Mononuclear cell (primary cell): ENCODE results near the gene ABAT. TPM values are rescaled to one million over a fixed set of nuclear protein-coding genes. Genes with fewer than 3 reads are reported as not detected.

ENCODE experiments used
- H3K27me3 ChIP-seq: 2 replicates; pipeline ENCODE4 v1.6.0; 2011; ENCODE audit warnings: low read length, control low read depth; ENCODE audit not compliant: insufficient read depth
- H3K4me1 ChIP-seq: 2 replicates; pipeline ENCODE4 v1.5.1; 2011; ENCODE audit warnings: mild to moderate bottlenecking, low read length, control low read depth; ENCODE audit not compliant: insufficient read depth
- H3K4me3 ChIP-seq: 2 replicates; pipeline ENCODE4 v1.5.1; 2011; ENCODE audit warnings: mild to moderate bottlenecking, low read length, moderate library complexity
- H3K9me3 ChIP-seq: 2 replicates; pipeline ENCODE4 v1.5.1; 2011; ENCODE audit warnings: low read depth, mild to moderate bottlenecking, control low read depth, low read length
- total RNA-seq: library from RNA; depleted of rRNA; stranded (reverse); fragments of >200 nt; gene quantifications from one replicate; pipeline ENCODE4 v1.2.3, GENCODE V29; 2012

Gene ABAT
- total RNA-seq, 1 donor: 2.5 TPM

DNA sequence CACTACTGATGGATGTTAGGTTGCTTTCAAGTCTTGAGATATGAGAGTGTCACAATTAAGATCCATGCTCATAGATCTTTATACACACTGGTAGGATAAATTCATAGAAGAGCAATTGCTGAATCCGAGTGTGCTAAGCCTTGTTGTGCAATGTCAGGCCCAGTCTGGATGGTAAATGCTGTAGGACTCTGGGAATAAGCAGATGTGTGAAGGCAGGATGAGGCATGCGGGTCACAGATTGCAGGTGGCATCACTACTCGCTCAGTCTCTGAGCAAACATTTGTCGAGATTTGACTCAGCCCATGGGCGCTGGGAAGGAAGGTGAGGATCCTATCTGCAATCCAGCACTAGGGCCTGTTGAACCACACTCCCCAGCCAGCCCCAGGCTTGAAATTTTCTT lies 82.3 kb downstream of the ABAT start:
- Histone ChIP-seq H3K4me3 (no peak overlapping the region), H3K27me3 (no peaks in the 10 kb centered on the region), H3K9me3 (no peaks in the 10 kb centered on the region), H3K4me1 (no peaks in the 10 kb centered on the region)

GRCh38 chr16:8758022-8758421 lies 83.6 kb downstream of the ABAT start:
- Histone ChIP-seq H3K27me3 (no peaks in the 10 kb centered on the region), H3K4me1 (no peaks in the 10 kb centered on the region)

GRCh38 chr16:8760021-8760420 lies 85.6 kb downstream of the ABAT start:
- Histone ChIP-seq H3K9me3 (no peaks in the 10 kb centered on the region), H3K4me1 (no peaks in the 10 kb centered on the region), H3K4me3 (no peak overlapping the region), H3K27me3 (no peaks in the 10 kb centered on the region)

More at GRCh38 chr16:8758022-8758421, 83.6 kb downstream of the ABAT start:
- Histone ChIP-seq H3K9me3 (no peaks in the 10 kb centered on the region), H3K4me3 (no peak overlapping the region)

DNA sequence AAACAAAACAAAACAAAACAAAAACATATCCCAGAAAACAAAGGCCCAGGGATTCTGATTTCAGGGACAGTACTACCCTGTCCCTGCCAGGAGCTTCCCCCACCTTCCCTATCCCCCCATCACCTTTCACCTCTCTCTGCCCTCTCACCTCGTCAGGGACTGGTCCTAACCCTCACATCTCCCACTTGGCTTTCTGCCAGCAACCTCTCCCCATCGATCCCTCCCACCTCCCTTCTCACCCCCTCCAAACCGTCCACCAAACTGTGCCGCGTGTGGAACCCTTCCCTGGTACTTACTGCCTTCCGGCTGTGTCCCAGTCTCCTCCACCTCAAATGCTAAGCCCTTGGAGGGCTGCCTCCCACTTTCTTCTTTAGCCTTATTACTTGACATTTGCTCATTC lies 86.7 kb downstream of the ABAT start:
- Histone ChIP-seq H3K4me1 (no peaks in the 10 kb centered on the region), H3K4me3 (no peak overlapping the region), H3K27me3 (no peaks in the 10 kb centered on the region), H3K9me3 (no peaks in the 10 kb centered on the region)

DNA sequence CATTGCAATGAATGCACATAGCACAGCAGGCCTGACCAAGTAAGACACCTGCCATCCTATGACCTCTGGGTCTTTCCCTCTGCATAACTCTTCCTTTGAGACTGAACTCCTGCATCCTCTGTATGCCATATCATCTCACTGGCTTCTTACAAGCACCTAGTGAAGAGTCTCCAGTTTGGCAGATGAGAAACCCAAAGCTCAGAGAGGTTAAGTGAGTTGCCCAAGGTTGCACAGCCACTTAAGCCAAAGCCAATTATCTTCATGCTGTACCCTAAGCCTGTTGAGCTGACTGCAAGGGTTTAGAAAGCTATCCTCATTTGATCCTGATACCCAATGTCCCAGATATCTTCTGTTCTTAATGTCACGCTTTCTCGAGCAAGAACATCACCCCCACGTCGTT lies 87.8 kb downstream of the ABAT start:
- Histone ChIP-seq H3K4me1 (no peaks in the 10 kb centered on the region), H3K27me3 (no peaks in the 10 kb centered on the region), H3K9me3 (no peaks in the 10 kb centered on the region), H3K4me3 (no peak overlapping the region)

DNA sequence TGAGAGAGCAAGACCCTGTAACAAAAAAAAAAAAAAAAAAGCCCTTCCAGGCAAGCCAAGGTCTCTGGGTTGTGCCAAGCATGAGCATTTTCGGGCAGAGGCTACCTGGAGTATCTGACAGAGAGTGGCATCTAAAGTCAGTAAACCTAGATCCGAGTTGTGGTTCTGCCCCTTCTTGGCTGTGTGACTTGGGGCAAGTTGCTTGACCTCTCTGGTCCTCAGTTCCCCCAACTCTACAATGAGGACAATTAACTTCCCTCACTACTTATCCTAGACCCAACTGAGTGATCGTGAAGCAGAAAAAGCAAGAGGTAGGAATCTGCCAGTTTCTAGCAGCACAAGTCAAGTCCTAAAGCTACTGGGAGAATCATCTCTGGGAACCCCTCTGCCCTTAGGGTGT lies 88.7 kb downstream of the ABAT start:
- Histone ChIP-seq H3K27me3 (no peaks in the 10 kb centered on the region), H3K9me3 (no peaks in the 10 kb centered on the region), H3K4me1 (no peaks in the 10 kb centered on the region), H3K4me3 (no peak overlapping the region)

DNA sequence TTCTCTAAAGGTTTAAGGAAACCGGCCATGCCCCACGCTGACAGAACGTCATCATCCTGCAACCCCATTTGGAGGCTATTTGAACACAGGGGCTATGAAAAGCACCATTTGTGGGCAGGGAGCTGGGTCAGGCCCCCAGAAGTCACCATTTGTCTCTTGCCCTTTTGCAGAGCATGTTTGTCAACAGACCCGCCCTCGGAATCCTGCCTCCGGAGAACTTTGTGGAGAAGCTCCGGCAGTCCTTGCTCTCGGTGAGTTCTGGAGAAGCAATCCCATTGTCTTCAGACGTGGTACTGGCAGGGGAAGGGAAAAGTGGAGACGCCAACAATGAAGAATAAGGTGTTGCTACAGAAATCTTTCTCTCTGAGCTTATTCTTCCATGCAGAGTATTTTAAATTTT lies 89.5 kb downstream of the ABAT start:
- H3K9me3 ChIP-seq: no peaks in the 10 kb centered on the region
- no peaks in the 10 kb centered on the region for H3K4me1 ChIP-seq
- H3K27me3 ChIP-seq: no peaks in the 10 kb centered on the region
- H3K4me3 ChIP-seq: no peak overlapping the region

DNA sequence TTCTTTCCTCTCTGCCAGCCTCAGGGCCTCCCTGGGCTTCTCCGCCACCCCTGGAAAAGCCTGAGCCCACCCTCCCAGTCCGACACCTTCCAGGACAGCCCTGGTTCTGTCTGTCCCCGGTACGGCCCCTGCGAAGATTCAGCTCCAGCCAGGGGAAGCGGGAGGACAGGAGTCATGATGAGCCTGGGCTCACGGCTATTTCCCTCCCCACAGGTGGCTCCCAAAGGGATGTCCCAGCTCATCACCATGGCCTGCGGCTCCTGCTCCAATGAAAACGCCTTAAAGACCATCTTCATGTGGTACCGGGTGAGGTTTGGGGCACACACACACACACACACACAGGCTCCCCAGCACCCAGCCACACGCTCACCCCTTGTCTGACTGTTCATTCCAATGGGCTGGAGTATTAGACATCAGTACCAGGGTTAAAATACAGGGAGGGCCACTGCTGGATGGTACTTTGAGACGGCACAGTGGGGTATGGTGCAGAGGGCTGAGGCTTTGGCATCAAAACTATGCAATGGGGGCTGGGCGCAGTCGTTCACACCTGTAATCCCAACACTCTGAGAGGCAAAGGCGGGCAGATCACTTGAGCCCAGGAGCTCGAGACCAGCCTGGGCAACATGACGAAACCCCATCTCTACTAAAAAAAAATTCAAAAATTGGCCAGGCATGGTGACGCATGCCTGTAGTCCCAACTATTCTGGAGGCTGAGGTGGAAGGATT lies 90.3 kb downstream of the ABAT start:
- no peaks in the 10 kb centered on the region for H3K4me1 ChIP-seq

DNA sequence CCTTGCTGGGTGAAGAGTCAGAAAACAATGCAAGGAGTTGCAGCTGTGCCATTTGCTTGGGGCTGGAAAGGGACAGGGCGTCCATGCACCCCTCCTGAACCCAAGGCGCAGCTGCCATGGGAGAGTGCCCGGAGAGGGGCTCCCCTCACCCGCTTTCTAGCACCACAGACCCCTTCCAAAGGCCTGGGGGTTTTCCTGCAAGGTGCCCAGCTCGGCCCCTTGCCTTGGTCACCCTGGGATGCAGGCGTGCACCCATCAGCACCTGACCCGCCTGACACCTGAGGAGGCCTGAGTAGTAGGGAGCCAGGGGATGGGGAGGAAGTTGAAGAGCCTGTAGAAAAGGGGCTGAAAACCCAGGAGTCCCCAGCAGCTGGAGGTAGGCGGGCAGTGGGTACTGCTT lies 92.8 kb downstream of the ABAT start:
- Histone ChIP-seq H3K9me3 (no peaks in the 10 kb centered on the region), H3K27me3 (no peaks in the 10 kb centered on the region), H3K4me3 (no peak overlapping the region), H3K4me1 (no peaks in the 10 kb centered on the region)

More for the DNA sequence above, 90.3 kb downstream of the ABAT start:
- Histone ChIP-seq H3K4me3 (no peak overlapping the region), H3K9me3 (no peaks in the 10 kb centered on the region), H3K27me3 (no peaks in the 10 kb centered on the region)

DNA sequence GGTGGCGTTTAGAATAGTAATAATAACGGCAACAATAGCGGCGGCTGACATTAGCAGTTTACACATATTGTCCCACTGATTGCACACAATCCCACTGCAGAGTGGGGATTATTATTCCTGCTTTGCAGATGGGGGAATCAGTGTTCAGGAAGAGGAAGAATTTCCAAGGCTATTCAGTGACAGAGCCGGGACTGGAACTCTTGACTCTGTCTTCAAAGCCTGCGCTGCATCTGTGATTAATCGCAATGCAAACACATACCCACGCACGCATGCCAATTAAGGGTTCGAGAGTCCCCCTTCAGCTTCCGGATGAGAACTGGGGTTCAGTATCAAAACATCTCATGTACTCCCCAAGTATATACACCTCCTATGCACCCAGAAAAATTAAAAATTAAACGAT lies 93.9 kb downstream of the ABAT start:
- H3K9me3 ChIP-seq: no peaks in the 10 kb centered on the region
- no peak overlapping the region for H3K4me3 ChIP-seq
- H3K27me3 ChIP-seq: no peaks in the 10 kb centered on the region
- no peaks in the 10 kb centered on the region for H3K4me1 ChIP-seq

GRCh38 chr16:8768692-8769091 lies 94.3 kb downstream of the ABAT start:
- no peaks in the 10 kb centered on the region for H3K27me3 ChIP-seq
- H3K4me3 ChIP-seq: no peak overlapping the region
- no peaks in the 10 kb centered on the region for H3K9me3 ChIP-seq
- H3K4me1 ChIP-seq: no peaks in the 10 kb centered on the region

DNA sequence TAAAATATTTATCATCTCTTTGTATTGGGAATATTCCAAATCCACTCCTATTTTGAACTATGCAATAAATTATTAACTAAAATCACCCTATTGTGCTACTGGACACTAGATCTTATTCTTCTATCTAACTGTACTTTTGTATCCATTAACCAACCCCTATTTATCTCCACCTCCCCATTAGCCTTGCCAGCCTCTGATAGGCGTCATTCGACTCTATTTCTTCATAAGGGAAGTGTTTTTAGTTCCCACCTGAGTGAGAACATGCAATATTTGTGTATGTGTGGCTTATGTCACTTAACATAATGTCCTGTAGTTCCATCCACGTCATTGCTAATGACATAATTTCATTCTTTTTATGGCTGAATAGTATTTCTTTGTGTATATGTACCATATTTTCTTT lies 99.1 kb downstream of the ABAT start:
- Histone ChIP-seq H3K4me3 (no peak overlapping the region), H3K9me3 (no peaks in the 10 kb centered on the region), H3K4me1 (no peaks in the 10 kb centered on the region), H3K27me3 (no peaks in the 10 kb centered on the region)

GRCh38 chr16:8774208-8774607 lies 99.8 kb downstream of the ABAT start:
- Histone ChIP-seq H3K9me3 (no peaks in the 10 kb centered on the region), H3K4me1 (no peaks in the 10 kb centered on the region), H3K4me3 (no peak overlapping the region), H3K27me3 (no peaks in the 10 kb centered on the region)

- Histone ChIP-seq H3K9me3 (no peaks in the 10 kb centered on the region), H3K27me3 (no peaks in the 10 kb centered on the region), H3K4me1 (no peaks in the 10 kb centered on the region), H3K4me3 (no peak overlapping the region)
Measured at GRCh38 chr16:8775359-8775758, 100.9 kb downstream of the ABAT start.

DNA sequence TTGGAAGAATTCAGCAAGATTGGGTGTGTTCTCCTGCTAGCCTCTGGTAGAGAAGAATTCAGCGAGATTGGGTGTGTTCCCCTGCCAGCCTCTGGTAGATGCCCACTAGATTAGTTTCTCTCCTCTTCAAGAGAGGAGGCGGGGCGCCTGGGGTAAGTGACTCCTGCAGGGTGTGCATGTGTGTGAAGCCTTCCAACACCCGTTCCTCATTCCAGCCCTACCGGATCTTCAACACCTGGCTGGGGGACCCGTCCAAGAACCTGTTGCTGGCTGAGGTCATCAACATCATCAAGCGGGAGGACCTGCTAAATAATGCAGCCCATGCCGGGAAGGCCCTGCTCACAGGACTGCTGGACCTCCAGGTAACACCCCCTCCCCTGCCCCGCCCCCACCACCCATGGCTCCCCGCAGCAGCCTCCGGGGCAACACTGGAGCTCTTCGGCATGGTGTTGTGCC lies 101.7 kb downstream of the ABAT start:
- H3K9me3 ChIP-seq: no peaks in the 10 kb centered on the region
- no peaks in the 10 kb centered on the region for H3K27me3 ChIP-seq
- H3K4me3 ChIP-seq: no peak overlapping the region
- H3K4me1 ChIP-seq: no peaks in the 10 kb centered on the region

- Histone ChIP-seq H3K27me3 (no peaks in the 10 kb centered on the region), H3K4me3 (no peak overlapping the region), H3K9me3 (no peaks in the 10 kb centered on the region), H3K4me1 (no peaks in the 10 kb centered on the region)
Measured at GRCh38 chr16:8777217-8777616, 102.8 kb downstream of the ABAT start.
